Activated CD4-positive, alpha-beta T cell treated with anti-CD3 and anti-CD28 coated beads for 36 hours (primary cell): Measurements from ENCODE around the gene NAA16. TPM values are rescaled to one million over a fixed set of nuclear protein-coding genes. Genes with fewer than 3 reads are reported as not detected.
A peak's percentile ranks its signal among the peaks of the same experiment; 100 is the strongest.
"Not testable (repeated sequence)": the region's sequence is repeated elsewhere in the genome, so short reads cannot be mapped to it uniquely, and the experiment has no call there.

Experiments used
- ATAC-seq: fragments of 200-7000 bp; cut with Tn5 transposase; one replicate; pipeline ENCODE4 v1.10.0; 2021; ENCODE audit warnings: mild to moderate bottlenecking, moderate library complexity
- CTCF ChIA-PET: fragments of 350-600 bp; sonication (Branson Sonifier 250); formaldehyde crosslinking; loops from one replicate; lab custom pipeline; 2021; ENCODE audit warnings: antibody characterized with exemption; lab: Charles Lee
- POLR2A ChIA-PET: fragments of 350-600 bp; sonication (Branson Sonifier 250); formaldehyde crosslinking; loops from one replicate; lab custom pipeline; 2021; ENCODE audit warnings: antibody characterized with exemption, inconsistent platforms; lab: Charles Lee
- DNase-seq: peaks from one replicate; pipeline ENCODE4 v3.0.0-alpha.2; 2020
- H3K27ac Mint-ChIP-seq: one replicate; pipeline ENCODE4 v1.8.0; 2021; ENCODE audit warnings: mixed read lengths
- H3K27me3 Mint-ChIP-seq: one replicate; pipeline ENCODE4 v1.8.0; 2021; ENCODE audit warnings: mixed read lengths
- H3K36me3 Mint-ChIP-seq: one replicate; pipeline ENCODE4 v1.8.0; 2021; ENCODE audit warnings: low read depth, mixed read lengths
- H3K4me1 Mint-ChIP-seq: one replicate; pipeline ENCODE4 v1.8.0; 2021; ENCODE audit warnings: mixed read lengths
- H3K4me3 Mint-ChIP-seq: one replicate; pipeline ENCODE4 v1.8.0; 2021; ENCODE audit warnings: mild to moderate bottlenecking, moderate library complexity, mixed read lengths
- H3K9me3 Mint-ChIP-seq: one replicate; pipeline ENCODE4 v1.8.0; 2021; ENCODE audit warnings: low read depth, mixed read lengths
- intact Hi-C, 2 experiments: fragments of 100-400 bp; cut with DNase I in 1 of 2; cut with micrococcal nuclease in 1 of 2; formaldehyde crosslinking; loops; one replicate each; pipeline versions ENCODE4 v1.14.2 to v1.15.1; 2022 to 2024; cut with DNase I, micrococcal nuclease
- total RNA-seq, 2 experiments: library from RNA; stranded (reverse); gene quantifications; one replicate each; pipeline ENCODE4 v1.2.3, GENCODE V29; 2021

NAA16 gene
- total RNA-seq, 2 experiments from 2014 or later, result 24.0 to 29.8 TPM

DNA sequence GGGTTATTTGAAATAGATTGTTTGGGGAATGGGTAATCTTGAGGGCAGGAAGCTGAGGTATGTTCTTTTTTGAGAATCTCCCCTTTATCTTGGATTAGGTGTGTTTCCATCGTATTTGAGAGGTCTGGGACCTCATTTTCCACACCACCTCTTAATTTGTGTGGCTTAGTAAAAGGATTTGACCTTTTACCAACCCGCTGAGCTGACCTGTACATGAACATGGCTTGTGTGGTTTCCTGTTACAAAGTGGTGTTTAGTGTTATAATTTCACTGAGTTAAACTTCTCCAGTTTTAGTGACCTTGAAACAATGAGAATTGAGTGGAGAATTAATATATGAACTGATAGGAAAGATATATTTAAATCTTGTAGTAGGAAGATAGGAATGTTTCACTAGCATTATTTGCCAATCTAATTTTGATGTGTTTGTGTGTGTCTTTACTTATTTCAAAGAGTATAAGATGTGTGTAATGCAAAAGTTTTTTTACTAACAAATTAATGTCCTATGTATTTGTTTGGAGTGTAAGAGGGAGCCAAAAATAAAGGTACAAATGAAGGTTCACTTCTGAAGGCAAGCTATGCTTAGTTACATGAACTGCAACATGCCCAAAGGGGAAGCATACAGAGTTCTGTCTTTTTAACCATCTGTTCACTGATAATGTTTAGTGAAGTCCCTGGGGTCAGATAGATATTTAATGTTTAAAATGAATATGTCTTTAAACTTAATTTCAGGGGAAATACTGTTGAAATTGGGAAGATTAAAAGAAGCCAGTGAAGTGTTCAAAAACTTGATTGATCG, 17.1 kb downstream of the NAA16 start:
- Mint-ChIP-seq H3K27me3 (no peaks in the 10 kb centered on the region), H3K4me3 (no peak overlapping the region), H3K27ac (peak overlapping the region; percentile 26), H3K36me3 (peaks cover 40% of the 10 kb centered on the region), H3K4me1 (peaks cover 30% of the 10 kb centered on the region), H3K9me3 (no peaks in the 10 kb centered on the region)
- DNase-seq (no peak), ATAC-seq (no peak)
- CTCF ChIA-PET, result interaction anchor here (0.6 to 1.3 kb wide), 3 partner anchors 9 to 265 kb away, joined by 3 read pairs; no protein-coding TSS in a partner anchor
- intact Hi-C loops, result no loop called here
- POLR2A ChIA-PET, result no interaction called here

- ChIA-PET POLR2A (no interaction called here), CTCF (interaction anchor here (1.0 to 1.6 kb wide), 5 partner anchors 11 to 259 kb away, joined by 3 to 8 read pairs (median 4); no protein-coding TSS in a partner anchor)
- H3K9me3 Mint-ChIP-seq, result no peaks in the 10 kb centered on the region
- H3K36me3 Mint-ChIP-seq, result peaks cover 39% of the 10 kb centered on the region
- H3K4me3 Mint-ChIP-seq, result no peak overlapping the region
- ATAC-seq (no peak), DNase-seq (no peak)
- H3K27me3 Mint-ChIP-seq, result no peaks in the 10 kb centered on the region
- peaks cover 32% of the 10 kb centered on the region for H3K4me1 Mint-ChIP-seq
- H3K27ac Mint-ChIP-seq, result no peak overlapping the region
- intact Hi-C loops, result no loop called here
Measured at GRCh38 chr13:41332829-41333228, 21.8 kb downstream of the NAA16 start.

GRCh38 chr13:41334810-41335209, 23.7 kb downstream of the NAA16 start:
- POLR2A ChIA-PET, result no interaction called here
- Mint-ChIP-seq H3K4me1 (peaks cover 23% of the 10 kb centered on the region), H3K27me3 (no peaks in the 10 kb centered on the region), H3K9me3 (no peaks in the 10 kb centered on the region), H3K27ac (no peak overlapping the region), H3K4me3 (no peak overlapping the region), H3K36me3 (peaks cover 42% of the 10 kb centered on the region)
- intact Hi-C loops, result no loop called here
- DNase-seq (no peak), ATAC-seq (no peak)
- CTCF ChIA-PET, result interaction anchor here (0.7 to 1.0 kb wide), 2 partner anchors 16 to 123 kb away, joined by 3 read pairs; no protein-coding TSS in a partner anchor

DNA sequence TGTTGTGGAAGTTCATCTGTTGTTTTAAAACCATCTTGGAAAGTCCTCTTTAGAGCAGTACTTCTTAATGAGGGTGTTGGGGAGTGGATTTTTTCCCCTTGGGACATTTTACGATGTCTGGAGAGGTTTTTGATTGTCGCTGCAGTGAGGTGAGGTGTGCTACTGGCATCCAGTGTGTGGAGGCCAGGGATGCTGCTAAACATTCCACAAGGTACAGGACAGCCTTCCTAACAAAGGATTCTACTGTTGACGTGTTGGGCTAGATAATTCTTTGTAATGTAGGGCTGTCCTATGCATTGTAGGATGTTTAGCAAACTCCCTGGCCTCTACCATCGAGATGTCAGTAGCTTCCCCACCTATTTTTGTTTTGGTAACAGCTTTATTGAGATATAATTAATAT, 33.3 kb downstream of the NAA16 start:
- Mint-ChIP-seq H3K4me1 (peaks cover 45% of the 10 kb centered on the region), H3K9me3 (no peaks in the 10 kb centered on the region), H3K27me3 (no peaks in the 10 kb centered on the region), H3K27ac (no peak overlapping the region), H3K4me3 (no peak overlapping the region), H3K36me3 (peaks cover 66% of the 10 kb centered on the region)
- ChIA-PET CTCF (interaction anchor here (1.0 kb wide), 1 partner anchor 123 kb away, joined by 3 read pairs; no protein-coding TSS in a partner anchor), POLR2A (no interaction called here)
- intact Hi-C loops, result no loop called here
- DNase-seq (no peak), ATAC-seq (no peak)

DNA sequence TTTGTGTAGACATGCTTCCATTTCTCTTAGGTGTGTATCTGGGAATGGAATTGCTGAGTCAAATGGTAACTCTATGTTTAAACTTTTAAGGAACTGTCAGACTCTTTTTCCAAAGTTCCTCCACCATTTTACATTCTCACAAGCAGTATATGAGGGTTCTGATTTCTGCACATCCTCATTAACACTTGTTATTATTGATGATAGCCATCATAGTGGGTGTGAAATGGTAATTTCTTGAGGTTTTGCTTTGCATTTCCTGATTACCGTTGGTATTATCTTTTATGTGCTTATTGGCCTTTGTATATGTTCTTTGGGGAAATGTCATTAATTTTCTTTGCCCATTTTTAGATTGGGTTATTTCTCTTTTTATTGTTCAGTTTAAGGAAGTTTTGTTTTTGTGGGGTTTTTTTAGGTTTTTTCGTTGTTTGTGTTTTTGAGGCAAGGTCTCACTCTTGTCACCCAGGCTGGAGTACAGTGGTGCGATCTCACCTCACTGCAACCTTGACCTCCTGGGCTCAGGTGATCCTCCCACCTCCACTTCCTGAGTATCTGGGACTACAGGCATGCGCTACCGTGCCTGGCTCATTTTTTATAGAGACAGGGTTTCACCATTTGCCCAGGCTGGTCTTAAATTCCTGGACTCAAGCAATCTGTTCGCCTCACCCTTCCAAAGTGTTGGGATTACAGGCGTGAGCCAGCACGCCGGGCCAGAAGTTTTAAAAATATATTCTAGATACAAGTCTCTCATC, 34.3 kb downstream of the NAA16 start:
- CTCF ChIA-PET, result interaction anchor here (0.8 kb wide), 1 partner anchor 9 kb away, joined by 4 read pairs; no protein-coding TSS in a partner anchor
- DNase-seq, result no peak
- intact Hi-C loops, result no loop called here

GRCh38 chr13:41345914-41346589, 35.0 kb downstream of the NAA16 start:
- intact Hi-C loops, result no loop called here
- Mint-ChIP-seq H3K4me3 (no peak overlapping the region), H3K4me1 (peaks cover 43% of the 10 kb centered on the region), H3K27me3 (no peaks in the 10 kb centered on the region), H3K27ac (peak overlapping the region; percentile 66), H3K36me3 (peaks cover 58% of the 10 kb centered on the region), H3K9me3 (no peaks in the 10 kb centered on the region)
- ChIA-PET POLR2A (no interaction called here), CTCF (interaction anchor here (0.6 to 1.0 kb wide), 4 partner anchors 10 to 306 kb away, joined by 3 to 4 read pairs (median 3); no protein-coding TSS in a partner anchor)
- no peak for DNase-seq
- no peak for ATAC-seq

More for the DNA sequence above, 34.3 kb downstream of the NAA16 start:
- no peaks in the 10 kb centered on the region for H3K27me3 Mint-ChIP-seq
- H3K4me1 Mint-ChIP-seq, result peaks cover 43% of the 10 kb centered on the region
- H3K36me3 Mint-ChIP-seq, result peaks cover 62% of the 10 kb centered on the region
- ATAC-seq, result no peak
- peak overlapping the region; percentile 12 for H3K27ac Mint-ChIP-seq
- POLR2A ChIA-PET, result no interaction called here
- H3K9me3 Mint-ChIP-seq, result no peaks in the 10 kb centered on the region
- no peak overlapping the region for H3K4me3 Mint-ChIP-seq

- intact Hi-C loops, result loop anchor here (1.0 to 10.0 kb wide), 6 partner anchors 42 to 762 kb away; partner anchors contain the start of genes DGKH (in 1 of the 2), NAA16 (in 1 of the 2) and WBP4 (in 1 of the 2)
- Mint-ChIP-seq H3K4me1 (peaks cover 55% of the 10 kb centered on the region), H3K4me3 (no peak overlapping the region), H3K9me3 (no peaks in the 10 kb centered on the region), H3K27me3 (no peaks in the 10 kb centered on the region), H3K27ac (peak overlapping the region; percentile 78), H3K36me3 (peaks cover 43% of the 10 kb centered on the region)
- POLR2A ChIA-PET, result no interaction called here
- CTCF ChIA-PET, result interaction anchor here (0.7 to 2.0 kb wide), 5 partner anchors 11 to 315 kb away, joined by 3 to 6 read pairs (median 4); no protein-coding TSS in a partner anchor
- DNase-seq (peak; percentile 55), ATAC-seq (peak; percentile 54)
Measured at GRCh38 chr13:41352935-41353840, 42.1 kb downstream of the NAA16 start.

- H3K27ac Mint-ChIP-seq, result peak overlapping the region; percentile 26
- CTCF ChIA-PET, result interaction anchor here (0.8 to 1.2 kb wide), 4 partner anchors 14 to 302 kb away, joined by 3 to 5 read pairs (median 4); no protein-coding TSS in a partner anchor
- no peak overlapping the region for H3K4me3 Mint-ChIP-seq
- H3K27me3 Mint-ChIP-seq, result no peaks in the 10 kb centered on the region
- intact Hi-C loops, result loop anchor here in 1 of 2 experiments (5.0 to 10.0 kb wide), 3 partner anchors 292 to 760 kb away; partner anchors contain the start of genes DGKH and WBP4
- POLR2A ChIA-PET, result no interaction called here
- peaks cover 58% of the 10 kb centered on the region for H3K4me1 Mint-ChIP-seq
- ATAC-seq (no peak), DNase-seq (no peak)
- H3K9me3 Mint-ChIP-seq, result no peaks in the 10 kb centered on the region
- H3K36me3 Mint-ChIP-seq, result peaks cover 42% of the 10 kb centered on the region
Measured at GRCh38 chr13:41354416-41354815, 43.3 kb downstream of the NAA16 start.

DNA sequence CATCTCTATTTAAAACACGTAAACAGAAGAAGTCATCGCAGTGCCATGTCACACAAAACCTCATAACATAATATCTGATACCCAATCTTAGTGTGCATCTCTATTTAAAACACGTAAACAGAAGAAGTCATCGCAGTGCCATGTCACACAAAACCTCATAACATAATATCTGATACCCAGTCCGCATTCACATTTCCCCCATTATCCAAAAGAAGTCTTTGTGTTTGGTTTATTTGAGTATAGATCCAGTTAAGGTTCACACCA, 45.2 kb downstream of the NAA16 start:
- Mint-ChIP-seq H3K36me3 (peaks cover 53% of the 10 kb centered on the region), H3K27ac (peak overlapping the region; percentile 97), H3K4me3 (peak overlapping the region; percentile 34), H3K4me1 (peaks cover 69% of the 10 kb centered on the region)
- intact Hi-C loops, result loop anchor here (2.0 to 10.0 kb wide), 4 partner anchors 101 to 758 kb away; partner anchors contain the start of genes DGKH (in 1 of the 2) and RGCC (in 1 of the 2)
- H3K9me3 Mint-ChIP-seq, H3K27me3 Mint-ChIP-seq, POLR2A ChIA-PET, DNase-seq: not testable (repeated sequence)
- CTCF ChIA-PET, result interaction anchor here (0.8 to 1.5 kb wide), 3 partner anchors 24 to 296 kb away, joined by 3 to 4 read pairs (median 3); no protein-coding TSS in a partner anchor
- peak; percentile 9 for ATAC-seq

DNA sequence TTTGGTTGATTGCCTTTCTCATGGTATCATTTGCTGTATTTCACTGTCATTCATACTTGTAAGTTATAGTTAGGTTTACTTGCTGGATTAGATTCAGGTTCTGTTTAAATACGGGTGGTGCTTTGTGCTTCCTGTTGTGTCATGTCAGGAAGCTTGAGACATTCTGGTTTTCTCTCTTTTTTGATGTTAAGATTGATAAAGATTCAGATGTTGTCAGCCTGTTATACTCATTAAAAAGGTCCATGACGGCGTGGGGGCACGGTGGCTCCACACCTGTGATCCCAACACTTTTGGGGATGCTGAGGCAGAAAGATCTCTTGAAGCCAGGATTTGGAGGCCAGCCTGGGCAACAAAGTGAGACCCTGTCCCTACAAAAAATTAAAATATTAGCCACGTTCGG, 45.7 kb downstream of the NAA16 start:
- peak; percentile 78 for ATAC-seq
- DNase-seq, result peak; percentile 44
- Mint-ChIP-seq H3K4me3 (peak overlapping the region; percentile 34), H3K36me3 (peaks cover 57% of the 10 kb centered on the region), H3K27me3 (no peaks in the 10 kb centered on the region), H3K4me1 (peaks cover 72% of the 10 kb centered on the region), H3K9me3 (no peaks in the 10 kb centered on the region), H3K27ac (peak overlapping the region; percentile 97)
- POLR2A ChIA-PET, result no interaction called here
- CTCF ChIA-PET, result interaction anchor here (0.6 to 1.5 kb wide), 6 partner anchors 13 to 296 kb away, joined by 3 to 5 read pairs (median 4); no protein-coding TSS in a partner anchor
- intact Hi-C loops, result loop anchor here (2.0 to 10.0 kb wide), 4 partner anchors 101 to 758 kb away; partner anchors contain the start of genes DGKH (in 1 of the 2) and RGCC (in 1 of the 2)
